ENCODE measurements around the gene DHRS4L2.
"Not testable (repeated sequence)": the region's sequence is repeated elsewhere in the genome, so short reads cannot be mapped to it uniquely, and the experiment has no call there.

Gene DHRS4L2

DNA sequence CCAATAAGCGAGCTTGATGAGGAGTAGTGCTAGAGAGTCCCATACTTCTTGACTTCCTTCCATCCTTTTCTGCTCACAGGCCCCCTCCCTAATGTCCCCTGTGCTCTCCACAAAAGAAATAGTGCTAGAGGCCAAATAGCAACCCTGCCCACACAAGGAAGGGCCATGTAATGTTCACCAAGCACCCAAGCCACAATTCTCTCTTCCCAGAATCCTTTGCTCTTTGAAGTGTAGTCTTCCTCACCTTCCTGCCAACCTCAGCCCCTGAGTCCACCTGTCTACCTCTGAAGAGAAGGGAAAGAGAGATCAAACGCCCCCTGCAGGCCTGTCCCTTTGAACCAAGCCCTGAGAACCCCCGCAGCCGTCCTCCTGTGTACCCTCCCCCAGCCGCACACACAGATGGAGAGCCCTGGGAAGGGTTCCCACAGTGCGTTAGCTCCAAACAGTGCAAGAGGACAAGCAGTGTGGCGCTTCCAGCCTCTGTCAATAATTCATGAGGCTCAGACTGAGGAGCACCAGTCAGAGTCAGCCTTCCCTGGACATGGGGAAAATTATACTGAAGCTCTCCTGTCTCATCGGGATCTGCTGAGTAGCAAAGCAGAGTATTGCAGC is 37.0 kb upstream of the DHRS4L2 start:
- no peak for DNase-seq (ENCODE audit: low spot score)
- TF ChIP-seq, protein P1, sequence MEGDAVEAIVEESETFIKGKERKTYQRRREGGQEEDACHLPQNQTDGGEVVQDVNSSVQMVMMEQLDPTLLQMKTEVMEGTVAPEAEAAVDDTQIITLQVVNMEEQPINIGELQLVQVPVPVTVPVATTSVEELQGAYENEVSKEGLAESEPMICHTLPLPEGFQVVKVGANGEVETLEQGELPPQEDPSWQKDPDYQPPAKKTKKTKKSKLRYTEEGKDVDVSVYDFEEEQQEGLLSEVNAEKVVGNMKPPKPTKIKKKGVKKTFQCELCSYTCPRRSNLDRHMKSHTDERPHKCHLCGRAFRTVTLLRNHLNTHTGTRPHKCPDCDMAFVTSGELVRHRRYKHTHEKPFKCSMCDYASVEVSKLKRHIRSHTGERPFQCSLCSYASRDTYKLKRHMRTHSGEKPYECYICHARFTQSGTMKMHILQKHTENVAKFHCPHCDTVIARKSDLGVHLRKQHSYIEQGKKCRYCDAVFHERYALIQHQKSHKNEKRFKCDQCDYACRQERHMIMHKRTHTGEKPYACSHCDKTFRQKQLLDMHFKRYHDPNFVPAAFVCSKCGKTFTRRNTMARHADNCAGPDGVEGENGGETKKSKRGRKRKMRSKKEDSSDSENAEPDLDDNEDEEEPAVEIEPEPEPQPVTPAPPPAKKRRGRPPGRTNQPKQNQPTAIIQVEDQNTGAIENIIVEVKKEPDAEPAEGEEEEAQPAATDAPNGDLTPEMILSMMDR (IDR thresholded peaks at IDR 0.05; ENCODE audit: extremely low read depth, insufficient read depth, missing control alignments): peak; percentile 2
- in situ Hi-C loops (cut with MboI; ENCODE audit: low pct_unique_long_range_greater_than_20kb, low sequenced_read_pairs, unreplicated experiment): no loop called here

DNA sequence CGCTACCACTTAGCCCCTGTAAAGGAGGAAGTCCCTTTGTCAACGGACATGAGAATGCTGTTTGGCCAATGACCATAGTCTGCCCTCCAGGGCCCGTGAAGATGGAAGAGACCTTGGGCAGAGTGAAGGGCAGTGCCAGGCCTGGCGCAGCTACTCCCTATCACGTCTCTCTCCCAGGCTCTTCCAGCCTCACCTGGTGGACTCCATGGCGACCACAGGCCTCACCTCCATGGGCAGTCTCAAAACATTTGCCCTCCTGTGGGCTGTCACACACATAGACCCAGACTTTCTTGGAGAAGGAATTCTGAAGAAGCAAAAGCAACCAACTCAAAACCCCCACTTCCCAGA is 35.6 kb upstream of the DHRS4L2 start:
- in situ Hi-C loops (cut with MboI; ENCODE audit: low pct_unique_long_range_greater_than_20kb, low sequenced_read_pairs, unreplicated experiment): not testable (repeated sequence)
- DNase-seq (ENCODE audit: low spot score): peak; percentile 1

DNA sequence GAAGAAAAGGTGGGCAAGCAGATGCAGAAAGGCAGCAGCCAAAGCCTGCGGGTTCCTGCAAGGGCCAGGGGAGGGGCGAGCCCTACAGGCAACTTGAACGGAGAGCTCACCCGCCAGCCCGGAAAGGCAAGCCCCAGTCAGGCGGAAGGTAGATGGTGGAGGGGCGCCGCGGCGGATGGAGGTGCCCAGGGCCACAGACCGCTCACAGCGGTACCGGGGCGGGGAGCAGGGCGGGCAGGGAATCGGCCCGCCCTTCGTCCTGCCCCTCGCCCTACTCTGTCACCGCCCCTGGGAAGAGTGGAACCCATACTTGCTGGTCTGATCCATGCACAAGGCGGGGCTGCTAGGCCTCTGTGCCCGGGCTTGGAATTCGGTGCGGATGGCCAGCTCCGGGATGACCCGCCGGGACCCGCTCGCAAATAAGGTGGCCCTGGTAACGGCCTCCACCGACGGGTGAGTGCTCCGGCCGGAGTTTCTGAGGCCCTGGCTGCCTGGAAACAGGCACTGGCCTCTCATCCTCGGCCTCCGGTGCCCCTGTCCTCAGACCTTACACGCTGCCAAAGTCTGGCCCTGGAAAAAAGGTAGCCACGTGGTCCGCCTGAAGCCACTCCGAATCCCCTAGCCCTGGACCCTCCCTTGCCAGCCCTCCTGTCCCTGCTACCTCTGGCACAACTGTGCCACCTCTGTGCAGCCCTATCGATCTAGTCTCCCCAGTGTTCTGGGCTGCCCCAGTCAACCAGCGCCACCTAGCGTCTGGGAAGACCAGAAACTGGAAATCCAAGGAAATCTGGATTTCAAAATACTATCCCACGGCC is 35.1 kb upstream of the DHRS4L2 start, which contains the start of gene DHRS4:
Gene DHRS4, plus strand, starts transcription at position 307 of the 815 bp plus-strand sequence. Its CDS starts 19 bp downstream, at position 326.
- DNase-seq (ENCODE audit: low spot score): peak; percentile 84
- TF ChIP-seq, protein P1 (IDR thresholded peaks at IDR 0.05; ENCODE audit: extremely low read depth, insufficient read depth, missing control alignments): peak; percentile 90
- in situ Hi-C loops (cut with MboI; ENCODE audit: low pct_unique_long_range_greater_than_20kb, low sequenced_read_pairs, unreplicated experiment): no loop called here

DNA sequence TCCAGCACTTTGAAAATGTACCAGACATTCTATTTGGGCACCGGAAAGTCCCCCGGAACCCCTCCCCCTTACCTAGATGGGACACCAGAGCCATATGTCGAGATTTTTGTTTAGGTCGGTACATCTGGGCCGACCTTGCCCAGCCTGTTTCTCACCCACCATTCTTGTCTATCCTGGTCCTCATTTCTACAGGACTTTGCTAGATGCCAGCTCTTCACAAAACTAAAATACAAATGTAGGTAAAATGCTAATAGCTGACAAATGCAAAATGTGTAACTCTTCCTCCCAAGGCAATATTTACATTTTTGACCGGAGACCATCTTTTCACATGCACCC is 34.5 kb upstream of the DHRS4L2 start:
- DNase-seq (ENCODE audit: low spot score); in situ Hi-C loops (cut with MboI; ENCODE audit: low pct_unique_long_range_greater_than_20kb, low sequenced_read_pairs, unreplicated experiment): not testable (repeated sequence)

DNA sequence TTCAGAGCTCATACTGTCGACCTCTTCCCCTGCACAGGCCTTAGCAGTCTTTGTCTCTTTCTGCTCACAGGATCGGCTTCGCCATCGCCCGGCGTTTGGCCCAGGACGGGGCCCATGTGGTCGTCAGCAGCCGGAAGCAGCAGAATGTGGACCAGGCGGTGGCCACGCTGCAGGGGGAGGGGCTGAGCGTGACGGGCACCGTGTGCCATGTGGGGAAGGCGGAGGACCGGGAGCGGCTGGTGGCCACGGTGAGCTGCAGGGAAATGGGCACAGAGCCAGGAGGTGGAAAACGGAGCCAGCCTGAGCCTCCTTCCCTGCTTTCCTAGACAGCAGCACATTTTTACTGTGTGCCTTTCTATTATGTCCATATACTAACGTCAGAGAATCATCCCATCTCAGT is 33.8 kb upstream of the DHRS4L2 start:
- DNase-seq (ENCODE audit: low spot score); in situ Hi-C loops (cut with MboI; ENCODE audit: low pct_unique_long_range_greater_than_20kb, low sequenced_read_pairs, unreplicated experiment): not testable (repeated sequence)

DNA sequence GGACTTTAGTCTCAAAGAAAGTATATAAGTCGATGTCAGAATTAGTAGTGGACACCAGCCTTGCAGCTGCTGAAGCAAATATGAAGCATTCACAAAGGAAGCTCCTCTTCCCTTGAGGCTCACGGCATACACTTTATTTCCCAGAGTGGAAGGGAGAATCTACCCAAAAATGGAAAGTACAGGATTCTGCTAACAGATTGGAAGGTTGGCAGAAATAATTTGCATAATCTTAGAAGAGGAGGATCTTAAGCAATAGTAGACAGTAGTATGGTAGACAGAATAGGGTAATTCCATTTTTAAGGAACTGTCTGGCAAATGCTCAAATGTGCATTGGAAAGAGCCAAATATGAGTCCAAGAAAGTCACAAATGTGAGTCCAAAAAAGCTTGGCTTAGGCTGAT is 32.9 kb upstream of the DHRS4L2 start:
- DNase-seq (ENCODE audit: low spot score); in situ Hi-C loops (cut with MboI; ENCODE audit: low pct_unique_long_range_greater_than_20kb, low sequenced_read_pairs, unreplicated experiment): not testable (repeated sequence)

DNA sequence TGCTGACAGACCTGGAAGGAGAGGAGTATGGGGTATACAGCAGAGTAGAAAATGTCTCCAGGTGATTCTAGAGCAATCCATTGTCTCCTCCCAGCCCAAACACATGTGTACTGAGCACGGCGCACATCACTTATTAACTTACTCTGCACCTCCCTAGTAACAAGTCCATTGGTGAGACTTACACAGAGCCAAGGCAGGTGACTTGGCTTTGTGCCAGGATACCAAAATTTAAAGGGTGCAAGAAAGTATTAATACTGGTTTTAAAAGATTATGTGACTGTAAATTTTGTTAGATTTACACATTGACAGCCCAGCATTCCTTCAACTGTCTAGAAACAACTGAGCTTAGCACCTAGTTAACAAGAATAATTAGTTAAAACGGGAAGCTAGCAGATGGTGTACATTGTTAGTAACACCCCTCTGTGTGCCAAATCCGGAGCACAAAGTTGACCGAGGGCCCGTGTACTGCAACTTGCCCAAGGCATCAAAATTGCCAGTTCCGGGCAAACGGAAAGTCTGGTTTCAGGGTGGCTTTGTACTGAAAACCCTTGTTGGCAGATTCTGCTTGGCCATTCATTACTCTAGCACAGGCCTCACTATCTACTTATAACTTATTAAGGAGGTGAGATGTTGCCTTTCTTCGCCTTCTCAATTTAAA is 30.7 kb upstream of the DHRS4L2 start:
- peak; percentile 1 for DNase-seq (ENCODE audit: low spot score)
- in situ Hi-C loops (cut with MboI; ENCODE audit: low pct_unique_long_range_greater_than_20kb, low sequenced_read_pairs, unreplicated experiment): not testable (repeated sequence)

DNA sequence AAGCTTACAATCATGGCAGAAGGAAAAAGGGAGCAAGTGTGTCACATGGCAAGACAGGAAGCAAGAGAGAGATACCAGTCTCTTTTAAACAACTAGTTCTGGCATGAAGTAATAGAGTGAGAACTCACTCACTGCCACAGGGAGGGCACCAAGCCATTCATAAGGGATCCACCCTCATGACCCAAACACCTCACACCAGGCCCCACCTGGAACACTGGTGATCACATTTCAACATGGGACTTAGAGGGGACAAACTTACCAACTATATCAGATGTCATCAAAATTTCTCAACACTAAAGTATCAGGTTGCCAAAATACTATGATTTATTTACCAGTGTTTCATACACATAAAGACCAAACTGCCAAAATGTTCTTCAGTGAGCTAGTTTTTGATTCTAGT is 27.8 kb upstream of the DHRS4L2 start:
- DNase-seq (ENCODE audit: low spot score); in situ Hi-C loops (cut with MboI; ENCODE audit: low pct_unique_long_range_greater_than_20kb, low sequenced_read_pairs, unreplicated experiment): not testable (repeated sequence)

DNA sequence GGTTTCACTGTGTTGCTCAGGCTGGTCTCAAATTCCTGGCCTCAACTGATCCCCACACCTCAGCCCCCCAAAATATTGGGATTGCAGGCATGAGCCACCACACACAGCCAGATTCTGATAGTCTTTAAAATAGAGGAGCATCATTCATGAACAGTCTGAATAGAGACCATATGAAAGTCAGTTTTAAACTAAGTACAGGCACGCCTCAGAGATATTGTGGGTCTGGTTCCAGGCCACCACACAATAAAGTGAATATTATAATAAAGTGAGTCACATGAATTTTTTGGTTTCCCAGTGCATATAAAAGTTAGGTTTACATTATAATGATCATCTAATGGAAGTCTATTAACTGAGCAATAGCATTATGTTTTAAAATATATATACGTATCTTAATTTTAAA is 27.0 kb upstream of the DHRS4L2 start:
- in situ Hi-C loops (cut with MboI; ENCODE audit: low pct_unique_long_range_greater_than_20kb, low sequenced_read_pairs, unreplicated experiment); DNase-seq (ENCODE audit: low spot score): not testable (repeated sequence)

DNA sequence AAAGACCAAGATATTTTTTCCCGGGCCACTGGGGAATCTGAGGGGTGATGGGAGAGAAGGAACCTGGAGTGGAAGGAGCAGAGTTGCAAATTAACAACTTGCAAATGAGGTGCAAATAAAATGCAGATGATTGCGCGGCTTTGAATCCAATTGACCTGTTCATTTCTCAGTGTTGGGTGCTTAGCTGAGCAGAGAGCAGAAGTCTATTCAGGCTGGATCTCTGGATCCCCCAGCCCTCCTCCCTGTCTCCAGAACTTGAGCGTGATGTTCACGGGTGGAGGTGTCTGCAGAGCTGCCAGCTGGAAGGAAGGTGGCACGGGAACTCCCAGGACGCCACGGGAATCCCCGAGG is 19.6 kb upstream of the DHRS4L2 start:
- in situ Hi-C loops (cut with MboI; ENCODE audit: low pct_unique_long_range_greater_than_20kb, low sequenced_read_pairs, unreplicated experiment); DNase-seq (ENCODE audit: low spot score): not testable (repeated sequence)

DNA sequence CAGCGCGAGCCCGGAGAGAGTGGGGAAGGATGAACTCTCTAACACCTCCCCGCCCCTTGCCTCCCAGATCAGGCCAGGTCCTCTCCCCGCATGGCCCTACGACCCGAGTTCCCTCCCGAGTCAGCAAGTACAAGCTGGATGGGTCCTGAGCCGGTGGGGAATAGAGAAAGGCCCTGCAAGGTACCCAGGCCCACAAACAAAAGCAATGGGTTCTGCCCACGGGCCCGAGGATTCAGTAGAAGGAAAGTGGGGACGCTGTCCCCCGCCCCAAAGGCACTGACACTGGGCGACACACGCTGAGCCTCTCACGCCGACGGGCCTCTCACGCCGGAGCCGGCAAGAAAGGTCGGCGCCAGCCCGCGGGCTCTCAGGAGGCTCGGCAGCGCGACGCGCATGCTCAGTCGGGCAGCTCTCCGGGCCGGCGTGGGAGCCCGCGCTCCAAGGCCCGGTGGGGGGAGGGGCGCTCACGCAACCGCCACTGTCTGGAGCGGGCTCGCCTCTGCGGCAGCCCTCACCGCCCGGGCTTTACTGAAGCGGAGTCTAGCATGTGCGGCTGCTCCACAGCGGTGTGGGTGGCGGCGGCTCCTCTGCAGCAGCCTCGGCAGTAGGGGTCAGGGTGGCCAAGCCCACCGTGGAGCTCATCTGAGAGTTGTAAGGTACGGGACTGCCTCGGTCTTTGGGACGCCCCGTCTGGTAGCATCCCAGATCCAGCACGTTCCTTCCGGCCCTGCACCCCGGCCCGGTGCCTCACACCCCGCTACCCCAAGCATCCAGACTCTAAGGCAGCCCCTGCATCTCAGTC is 19.0 kb upstream of the DHRS4L2 start:
- DNase-seq (ENCODE audit: low spot score); in situ Hi-C loops (cut with MboI; ENCODE audit: low pct_unique_long_range_greater_than_20kb, low sequenced_read_pairs, unreplicated experiment): not testable (repeated sequence)

DNA sequence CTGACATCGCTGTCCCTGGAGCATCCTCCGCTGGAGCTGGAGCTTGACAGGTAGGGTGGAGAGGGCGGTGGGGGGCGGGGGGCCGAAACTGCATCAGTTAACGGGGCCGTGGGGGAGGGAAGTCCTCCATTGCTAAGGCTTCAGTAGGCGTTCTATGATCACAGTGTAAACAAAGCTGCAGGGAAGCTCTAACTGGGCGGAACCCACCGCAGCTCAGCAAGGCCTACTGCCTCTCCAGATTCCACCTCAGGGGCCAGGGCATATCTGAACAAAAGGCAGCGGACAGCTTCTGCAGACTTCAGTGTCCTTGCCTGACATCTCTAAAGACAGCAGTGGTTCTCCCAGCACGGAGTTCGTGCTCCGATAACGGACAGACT is 18.5 kb upstream of the DHRS4L2 start:
- in situ Hi-C loops (cut with MboI; ENCODE audit: low pct_unique_long_range_greater_than_20kb, low sequenced_read_pairs, unreplicated experiment); DNase-seq (ENCODE audit: low spot score): not testable (repeated sequence)

DNA sequence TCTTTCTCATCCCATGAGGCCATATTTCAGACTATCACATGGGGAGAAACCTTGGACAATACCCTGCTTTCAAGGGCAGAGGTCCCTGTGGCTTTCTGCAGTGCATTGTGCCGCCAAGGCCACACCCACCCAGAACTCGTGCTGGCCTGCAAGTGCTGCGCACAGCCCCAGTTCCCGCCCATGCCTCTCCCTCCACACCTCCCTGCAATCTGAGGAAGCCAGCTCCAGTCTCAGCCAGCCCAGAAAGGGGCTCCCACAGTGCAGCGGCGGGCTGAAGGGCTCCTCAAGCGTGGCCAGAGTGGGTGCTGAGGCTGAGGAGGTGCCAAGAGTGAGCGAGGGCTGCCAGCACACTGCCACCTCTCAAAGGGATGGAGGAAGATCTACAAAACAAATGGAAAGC is 15.6 kb upstream of the DHRS4L2 start:
- DNase-seq (ENCODE audit: low spot score); in situ Hi-C loops (cut with MboI; ENCODE audit: low pct_unique_long_range_greater_than_20kb, low sequenced_read_pairs, unreplicated experiment): not testable (repeated sequence)

DNA sequence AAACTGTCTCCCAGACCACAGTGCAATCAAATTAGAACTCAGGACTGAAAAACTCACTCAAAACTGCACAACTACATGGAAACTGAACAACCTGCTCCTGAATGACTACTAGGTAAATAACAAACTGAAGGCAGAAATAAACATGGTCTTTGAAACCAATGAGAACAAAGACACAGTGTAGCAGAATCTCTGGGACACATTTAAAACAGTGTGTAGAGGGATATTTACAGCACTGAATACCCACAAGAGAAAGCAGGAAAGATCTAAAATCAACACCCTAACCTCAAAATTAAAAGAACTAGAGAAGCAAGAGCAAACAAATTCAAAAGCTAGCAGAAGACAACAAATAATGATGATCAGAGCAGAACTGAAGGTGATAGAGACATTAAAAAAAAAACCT is 14.7 kb upstream of the DHRS4L2 start:
- in situ Hi-C loops (cut with MboI; ENCODE audit: low pct_unique_long_range_greater_than_20kb, low sequenced_read_pairs, unreplicated experiment): not testable (repeated sequence)

DNA sequence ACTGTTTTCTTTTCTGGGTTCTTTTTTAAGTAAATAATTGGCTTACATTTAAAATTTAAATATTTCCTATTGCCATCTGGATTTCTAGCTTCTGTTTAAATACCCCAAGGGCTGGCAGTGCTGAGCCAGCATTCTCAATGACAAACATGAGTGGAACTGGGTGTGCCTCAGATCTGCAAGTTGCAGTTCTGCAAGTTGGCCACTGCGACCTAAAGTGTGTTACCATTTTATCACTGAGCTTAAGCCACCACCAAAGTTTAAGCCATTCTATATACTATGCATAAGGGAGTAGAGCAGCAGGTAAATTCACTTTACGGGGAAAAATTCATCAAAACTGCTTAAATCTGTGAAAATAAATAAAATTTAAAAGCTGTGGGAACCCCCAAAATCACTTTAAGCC is 11.5 kb upstream of the DHRS4L2 start:
- in situ Hi-C loops (cut with MboI; ENCODE audit: low pct_unique_long_range_greater_than_20kb, low sequenced_read_pairs, unreplicated experiment): loop anchor here (25.0 kb wide), 1 partner anchor 110 kb away; the partner anchor contains the start of gene PCK2
- not testable (repeated sequence) for DNase-seq (ENCODE audit: low spot score)

More for the DNA sequence above, 14.7 kb upstream of the DHRS4L2 start:
- not testable (repeated sequence) for DNase-seq (ENCODE audit: low spot score)

Measured in GM13977 (cell line).